Stimulated activated CD4-positive, alpha-beta T cell treated with anti-CD3 and anti-CD28 coated beads, Interleukin-12 subunit alpha, Interleukin-12 subunit beta, amount 100 ng/mL, for 4 hours (primary cell): Measurements from ENCODE around the gene HTR1E.
"Not testable (repeated sequence)": the region's sequence is repeated elsewhere in the genome, so short reads cannot be mapped to it uniquely, and the experiment has no call there.

ENCODE experiments used
- DNase-seq: peaks from one replicate; pipeline ENCODE4 v3.0.0-alpha.2; 2020

The HTR1E gene

DNA sequence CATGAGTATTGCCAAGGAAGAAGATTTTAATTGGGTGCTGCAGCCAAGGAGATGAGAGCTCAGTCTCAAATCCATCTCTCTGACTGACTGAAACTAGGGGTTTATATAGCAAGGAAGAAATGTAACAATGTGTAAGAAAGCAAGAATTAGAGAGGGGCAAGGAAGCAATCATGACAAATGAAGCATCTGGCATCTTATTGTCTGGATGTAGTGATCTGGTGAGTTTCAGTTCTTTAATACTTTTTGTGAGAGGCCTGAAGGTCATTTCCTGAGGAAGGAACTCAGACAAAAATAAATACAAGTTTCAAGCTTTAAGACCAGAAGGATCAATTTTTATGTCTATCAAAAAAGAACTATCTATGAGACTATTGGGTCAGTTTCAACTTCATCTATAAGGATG lies 64.2 kb downstream of the HTR1E start:
- DNase-seq, result no peak

DNA sequence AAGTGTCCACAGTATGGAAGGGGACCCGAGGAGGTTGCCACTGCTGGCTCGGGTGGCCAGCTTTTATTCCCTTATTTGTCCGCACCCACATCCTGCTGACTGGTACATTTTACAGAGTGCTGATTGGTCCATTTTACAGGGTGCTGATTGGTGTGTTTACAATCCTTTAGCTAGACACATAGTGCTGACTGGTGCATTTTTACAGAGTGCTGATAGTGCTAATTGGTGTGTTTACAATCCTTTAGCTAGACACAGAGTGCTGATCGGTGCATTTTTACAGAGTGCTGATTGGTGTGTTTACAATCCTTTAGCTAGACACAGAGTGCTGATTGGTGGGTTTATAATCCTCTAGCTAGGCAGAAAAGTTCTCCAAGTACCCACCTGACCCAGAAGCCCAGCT lies 65.1 kb downstream of the HTR1E start:
- not testable (repeated sequence) for DNase-seq

DNA sequence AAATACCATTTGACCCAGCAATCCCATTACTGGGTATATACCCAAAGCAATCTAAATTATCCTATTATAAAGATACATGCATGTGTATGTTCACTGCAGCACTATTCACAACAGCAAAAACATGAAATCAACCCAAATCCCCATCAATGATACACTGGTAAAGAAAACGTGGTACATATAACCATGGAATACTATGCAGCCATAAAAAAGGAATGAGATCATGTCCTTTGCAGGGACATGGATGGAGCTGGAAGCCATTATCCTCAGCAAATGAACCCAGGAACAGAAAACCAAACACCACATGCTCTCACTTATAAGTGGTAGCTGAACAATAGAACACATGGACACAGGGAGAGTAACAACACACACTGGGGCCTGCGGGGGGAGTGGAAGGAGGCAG lies 69.2 kb downstream of the HTR1E start:
- DNase-seq, result not testable (repeated sequence)

DNA sequence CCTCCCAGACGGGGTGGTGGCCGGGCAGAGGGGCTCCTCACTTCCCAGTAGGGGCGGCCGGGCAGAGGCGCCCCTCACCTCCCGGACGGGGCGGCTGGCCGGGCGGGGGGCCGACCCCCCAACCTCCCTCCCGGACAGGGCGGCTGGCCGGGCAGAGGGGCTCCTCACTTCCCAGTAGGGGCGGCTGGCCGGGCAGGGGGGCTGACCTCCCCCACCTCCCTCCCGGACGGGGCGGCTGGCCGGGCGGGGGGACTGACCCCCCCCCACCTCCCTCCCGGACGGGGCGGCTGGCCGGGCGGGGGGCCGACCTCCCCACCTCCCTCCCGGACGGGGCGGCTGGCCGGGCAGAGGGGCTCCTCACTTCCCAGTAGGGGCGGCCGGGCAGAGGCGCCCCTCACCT lies 72.3 kb downstream of the HTR1E start:
- DNase-seq, result not testable (repeated sequence)

DNA sequence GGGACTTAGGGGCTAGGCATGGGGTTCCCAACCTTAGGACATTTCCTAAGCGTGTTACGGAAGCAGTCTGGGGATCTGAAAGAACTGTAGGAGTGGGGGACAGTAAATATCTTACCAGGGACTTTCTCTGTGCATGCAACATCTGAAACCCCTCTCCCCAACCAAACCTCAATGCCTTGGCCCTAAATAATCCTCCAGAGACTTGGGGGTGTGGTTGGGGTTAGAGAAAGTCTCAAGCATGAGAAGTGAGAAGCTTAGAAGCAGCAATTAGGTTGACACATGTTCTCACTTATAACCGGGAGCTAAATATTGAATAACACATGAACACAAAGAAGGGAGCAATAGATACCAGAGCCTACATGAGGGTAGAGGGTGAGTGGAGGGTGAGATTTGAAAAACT lies 74.7 kb downstream of the HTR1E start:
- no peak for DNase-seq

DNA sequence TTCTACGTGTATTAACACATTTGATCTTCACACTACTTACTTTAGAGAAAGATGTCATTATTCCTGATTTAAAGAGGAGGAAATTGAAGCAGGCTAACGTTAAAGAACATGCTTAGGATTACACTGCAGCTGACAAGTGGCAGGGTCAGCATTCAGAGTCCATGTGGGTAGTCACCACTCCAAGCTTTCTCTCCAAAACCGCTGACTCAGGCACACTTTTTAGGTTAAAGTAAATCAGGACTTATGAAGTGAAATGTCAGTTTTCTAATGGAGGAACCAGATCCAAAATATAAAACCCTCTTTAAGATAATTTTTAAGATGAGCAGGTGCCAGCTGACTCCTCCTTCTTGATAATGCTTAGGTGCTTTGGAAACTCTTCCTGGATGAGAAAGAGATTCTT lies 75.4 kb downstream of the HTR1E start:
- no peak for DNase-seq

DNA sequence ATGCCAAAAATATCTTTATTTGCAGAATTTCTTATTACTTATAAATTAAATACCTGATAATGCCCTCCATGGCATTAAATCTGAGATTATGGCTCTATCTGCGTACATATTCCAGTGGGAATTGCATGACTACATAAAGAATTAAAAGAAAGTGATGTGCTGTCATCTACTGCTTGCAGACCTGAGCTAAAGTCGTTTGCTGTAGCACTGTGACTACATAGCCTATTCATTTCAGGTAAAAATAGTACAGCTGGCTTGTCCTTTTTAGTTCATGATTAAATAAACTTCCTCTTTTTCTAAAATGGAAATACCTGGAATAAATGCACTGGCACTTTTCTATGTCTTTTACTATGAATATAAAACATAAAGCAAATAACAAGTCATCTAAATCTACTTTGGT lies 79.4 kb downstream of the HTR1E start:
- DNase-seq, result no peak

DNA sequence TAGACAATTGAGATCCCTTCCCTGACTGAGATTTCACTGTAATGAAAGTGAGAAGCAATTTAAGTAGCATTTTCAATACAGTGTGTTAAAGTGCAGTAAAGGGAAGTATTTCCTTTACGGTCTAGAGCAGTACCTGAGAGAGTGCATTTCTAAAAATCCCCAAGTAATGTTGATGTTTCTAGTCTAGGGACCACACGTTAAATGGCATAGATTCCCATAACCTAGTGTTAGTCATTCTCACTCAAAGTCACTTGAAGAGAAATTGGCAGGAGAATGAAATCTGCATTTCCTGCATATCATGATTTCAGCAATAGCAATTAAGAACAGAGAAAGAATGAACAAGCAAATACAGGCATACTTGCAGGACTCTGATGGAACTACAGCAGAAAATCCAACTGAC lies 89.7 kb downstream of the HTR1E start:
- DNase-seq, result no peak

DNA sequence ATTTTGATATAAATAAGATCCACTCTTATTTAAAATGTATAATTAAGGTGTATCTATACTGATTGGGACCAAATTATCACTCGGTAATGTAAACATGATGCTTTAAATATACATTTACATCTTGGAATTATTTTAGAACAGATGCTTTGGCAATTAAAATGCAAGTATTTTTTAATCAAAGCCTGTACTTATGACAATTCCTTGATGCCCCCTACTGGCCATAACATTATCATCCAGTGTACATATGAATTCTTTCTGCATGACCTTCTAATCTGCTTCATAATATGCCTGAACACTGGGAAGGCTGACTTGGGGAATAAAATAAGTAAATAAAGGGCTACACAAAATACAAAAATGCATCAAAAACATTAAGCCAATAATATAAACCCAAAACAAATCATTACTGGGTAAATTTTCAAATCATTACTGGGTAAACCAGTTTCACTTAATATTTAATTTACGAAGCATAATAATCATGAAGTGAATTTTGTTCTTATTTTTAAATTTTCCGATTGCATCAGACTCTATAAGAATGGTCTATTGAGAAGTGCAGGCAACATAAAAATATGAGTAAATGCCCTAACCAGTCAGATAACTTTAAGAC lies 92.5 kb downstream of the HTR1E start:
- no peak for DNase-seq

DNA sequence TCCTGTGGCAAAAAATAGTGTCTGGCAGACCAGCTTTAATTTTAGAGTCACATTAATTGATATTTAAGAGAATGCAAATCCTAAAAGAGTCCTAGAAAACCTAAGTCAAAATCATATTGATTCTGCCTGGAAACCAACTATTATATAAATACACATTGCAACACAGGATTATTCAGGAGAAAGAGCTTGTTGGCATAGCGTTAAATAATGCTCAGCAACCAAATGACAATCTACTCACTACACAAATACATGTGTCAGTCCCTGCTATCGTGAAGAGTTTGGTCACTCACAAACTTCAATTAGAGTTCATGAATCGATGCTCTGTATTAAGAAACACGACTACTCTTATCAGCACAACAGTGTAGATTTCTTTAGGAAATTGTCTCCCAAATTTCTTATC lies 103.4 kb downstream of the HTR1E start:
- no peak for DNase-seq

DNA sequence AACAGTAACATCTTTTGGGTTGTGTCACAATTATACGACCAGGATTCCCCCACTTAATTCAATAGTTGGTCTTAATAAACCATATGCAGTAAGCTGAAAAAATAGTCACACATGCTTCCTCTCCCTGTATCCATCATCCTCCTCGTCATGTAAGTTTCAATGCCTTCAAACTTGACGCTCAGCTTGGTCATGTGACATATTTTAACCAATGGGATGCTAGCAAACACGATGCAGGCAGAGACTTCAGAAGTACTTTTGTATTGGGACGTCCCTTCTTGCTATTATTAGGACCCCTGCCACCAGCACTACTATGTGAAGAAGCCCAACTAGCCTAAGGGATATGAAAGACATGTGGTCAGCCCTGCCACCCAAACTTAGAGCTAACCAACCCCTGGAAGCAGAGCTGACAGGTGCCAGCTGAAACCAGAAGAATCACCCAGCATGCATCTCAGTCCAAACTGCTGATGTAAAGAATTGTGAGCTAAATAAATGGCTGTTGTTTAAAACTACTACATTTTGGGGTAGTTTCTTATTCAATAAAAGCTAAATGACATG lies 108.3 kb downstream of the HTR1E start:
- no peak for DNase-seq

DNA sequence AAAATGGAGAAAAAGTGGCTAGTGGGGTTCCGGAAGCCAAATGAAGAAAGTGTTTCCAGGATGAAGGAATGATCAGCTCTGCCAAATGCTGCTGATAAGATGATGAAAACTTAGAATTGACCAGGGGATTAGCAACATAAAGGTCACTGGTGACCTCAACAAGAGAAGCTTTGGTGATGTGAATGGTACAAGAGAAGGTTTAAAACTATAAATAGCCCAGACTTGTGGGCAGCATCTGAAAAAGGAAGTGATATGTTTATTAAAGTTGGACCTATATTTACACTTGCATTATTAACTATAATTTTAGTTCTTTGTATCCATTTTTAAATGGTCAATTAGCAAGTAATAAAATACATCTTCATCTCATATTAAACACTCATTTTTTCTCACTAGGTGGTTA lies 112.5 kb downstream of the HTR1E start:
- DNase-seq, result no peak

DNA sequence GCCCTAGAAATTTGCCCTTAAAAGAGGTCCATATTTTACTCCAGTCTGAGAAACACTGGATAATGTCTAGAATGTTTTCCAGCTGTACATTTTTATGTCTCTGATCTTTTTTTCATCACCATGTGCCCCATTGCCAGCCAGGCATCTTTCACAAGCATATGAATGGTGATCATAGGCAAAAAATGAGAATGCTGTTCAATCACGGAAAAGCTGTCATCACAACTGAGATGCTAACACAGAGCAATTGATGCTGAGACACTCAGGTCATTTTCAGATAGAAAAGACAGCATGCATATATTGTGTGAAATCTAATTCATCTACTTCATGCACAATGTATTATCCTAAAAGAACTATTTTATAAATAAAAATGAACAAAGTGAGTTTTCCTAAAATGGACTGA lies 116.0 kb downstream of the HTR1E start:
- no peak for DNase-seq

DNA sequence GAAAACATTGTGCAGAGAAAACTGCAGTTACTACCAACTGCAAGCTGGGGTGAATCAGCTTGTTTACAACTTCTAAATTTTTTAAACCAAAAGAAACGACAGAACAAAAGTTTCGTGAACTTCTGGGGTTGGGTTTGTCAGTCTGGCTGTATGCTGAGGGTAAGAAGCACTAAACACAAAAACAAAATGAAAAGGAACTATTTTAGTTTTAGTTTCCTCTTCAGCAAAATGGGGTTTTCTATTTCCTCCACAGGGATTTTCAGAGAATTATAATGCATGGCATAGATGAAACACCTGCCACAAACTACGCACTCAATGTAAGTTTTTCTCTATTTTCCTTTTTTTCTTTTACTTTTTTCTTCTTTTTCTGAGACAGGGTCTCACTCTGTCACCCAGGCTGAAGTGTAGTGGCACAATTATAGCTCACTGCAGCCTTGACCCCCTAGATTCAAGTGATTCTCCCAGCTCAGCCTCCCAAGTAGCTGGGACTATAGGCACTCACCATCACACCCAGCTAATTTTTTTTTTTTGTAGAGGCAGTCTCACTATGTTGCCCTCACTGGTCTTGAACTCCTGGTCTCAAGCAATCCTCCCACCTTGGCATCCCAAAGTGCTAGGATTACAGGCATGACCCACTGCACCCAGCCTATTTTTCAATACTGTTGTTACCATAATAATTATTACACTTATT lies 117.0 kb downstream of the HTR1E start:
- DNase-seq, result no peak

DNA sequence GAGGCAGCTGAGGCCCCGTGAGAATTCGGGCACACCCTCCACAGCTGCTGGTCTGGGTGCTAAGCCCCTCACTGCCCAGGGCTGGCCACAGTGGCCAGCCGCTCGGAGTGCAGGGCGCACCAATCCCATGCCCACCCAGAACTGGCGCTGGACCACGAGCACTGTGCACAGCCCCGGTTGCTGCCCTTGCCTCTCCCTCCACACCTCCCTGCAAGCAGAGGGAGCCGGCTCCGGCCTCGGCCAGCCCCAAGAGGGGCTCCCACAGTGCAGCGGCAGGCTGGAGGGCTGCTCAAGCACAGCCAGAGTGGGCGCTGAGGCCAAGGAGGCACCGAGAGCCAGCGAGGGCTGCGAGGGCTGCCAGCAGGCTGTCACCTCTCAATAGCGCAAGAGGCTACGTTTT lies 122.6 kb downstream of the HTR1E start:
- DNase-seq, result no peak

DNA sequence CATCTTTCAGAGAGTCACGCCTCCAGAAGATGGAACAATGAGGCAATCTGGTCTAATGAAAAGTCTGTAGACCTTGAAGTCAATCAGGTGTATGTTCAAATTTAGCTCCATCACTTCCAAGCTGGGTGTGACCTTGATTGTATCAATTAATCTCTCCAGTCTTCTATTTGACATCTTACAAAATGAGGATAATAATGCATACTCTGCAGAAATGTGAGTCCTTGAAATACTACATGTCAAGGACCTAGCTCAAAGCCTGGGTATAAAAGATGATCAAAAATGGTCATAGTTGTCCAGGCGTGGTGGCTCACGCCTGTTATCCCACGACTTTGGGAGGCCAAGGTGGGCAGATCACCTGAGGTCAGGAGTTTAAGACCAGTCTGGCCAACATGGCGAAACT lies 127.8 kb downstream of the HTR1E start:
- no peak for DNase-seq
